ENCODE results near the gene PUS10.
"Not testable (repeated sequence)": the region's sequence is repeated elsewhere in the genome, so short reads cannot be mapped to it uniquely, and the experiment has no call there.

Gene PUS10

DNA sequence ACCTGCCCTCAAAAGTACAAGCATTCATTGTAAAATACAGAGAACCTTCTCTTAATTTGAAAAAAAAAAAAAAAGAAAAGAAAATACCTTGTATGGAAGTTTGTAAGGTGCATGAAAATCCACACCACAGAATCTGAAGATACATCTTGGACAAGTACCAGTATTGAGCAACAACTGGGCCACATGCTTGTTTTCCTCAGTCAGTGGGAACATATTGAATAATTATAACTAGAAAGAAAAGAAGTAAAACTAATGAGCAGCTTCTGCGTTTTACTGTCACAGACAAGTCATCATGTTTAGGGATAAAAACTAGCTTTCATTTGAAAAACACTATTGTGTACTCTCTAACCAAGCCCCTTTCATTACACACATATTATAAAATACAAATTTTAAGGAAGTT lies 6.4 kb downstream of the PUS10 start:
- DNase-seq, result no peak

DNA sequence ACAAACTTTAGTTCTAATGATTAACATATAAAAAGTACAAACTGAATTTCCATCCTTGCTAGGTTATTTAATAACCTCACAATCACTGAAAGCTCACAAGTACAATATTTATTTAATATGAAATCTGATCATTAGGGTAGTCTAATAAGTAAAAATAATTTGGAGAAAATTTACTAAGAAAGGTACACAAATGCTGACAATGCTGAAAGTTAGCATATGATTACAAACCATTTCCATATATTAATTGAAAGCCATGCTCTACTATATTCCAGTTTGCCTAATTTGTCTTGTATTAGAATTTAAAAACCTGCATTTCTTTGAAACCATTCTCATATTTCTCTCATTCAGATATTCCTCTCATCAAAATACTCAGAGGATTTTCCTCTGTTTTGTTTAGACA lies 8.7 kb downstream of the PUS10 start:
- DNase-seq, result no peak

DNA sequence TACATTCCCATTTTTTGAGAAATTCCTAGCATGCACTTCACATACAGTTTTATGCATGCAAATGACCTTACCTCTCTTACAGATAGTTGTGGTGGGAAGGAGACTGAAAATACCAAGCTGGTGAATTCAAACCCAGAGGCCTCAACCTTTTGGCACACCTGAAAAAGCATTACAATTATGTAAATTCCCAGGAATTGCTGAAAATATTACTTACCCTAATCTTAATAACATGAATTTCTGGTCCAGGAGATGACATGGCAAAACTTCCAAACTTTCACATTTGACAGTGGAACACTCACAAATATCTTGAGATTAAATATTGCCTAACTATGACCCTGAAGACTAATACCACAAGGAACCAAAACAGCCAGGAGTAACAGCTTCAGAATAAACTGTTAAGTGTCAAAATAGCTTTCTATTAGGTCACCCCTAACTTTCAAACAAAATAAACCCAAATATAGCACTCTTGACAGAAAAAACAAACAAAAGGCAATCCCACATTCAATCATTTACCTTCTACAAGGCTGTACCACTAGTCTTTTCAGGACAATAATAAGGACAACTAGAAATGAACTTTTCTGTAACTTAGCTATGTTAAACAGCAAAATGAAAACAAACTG lies 11.5 kb downstream of the PUS10 start:
- DNase-seq, result no peak

GRCh38 chr2:61005736-61006135 lies 12.3 kb downstream of the PUS10 start:
- DNase-seq, result no peak

GRCh38 chr2:60998628-60999545 lies 19.2 kb downstream of the PUS10 start:
- DNase-seq, result no peak

DNA sequence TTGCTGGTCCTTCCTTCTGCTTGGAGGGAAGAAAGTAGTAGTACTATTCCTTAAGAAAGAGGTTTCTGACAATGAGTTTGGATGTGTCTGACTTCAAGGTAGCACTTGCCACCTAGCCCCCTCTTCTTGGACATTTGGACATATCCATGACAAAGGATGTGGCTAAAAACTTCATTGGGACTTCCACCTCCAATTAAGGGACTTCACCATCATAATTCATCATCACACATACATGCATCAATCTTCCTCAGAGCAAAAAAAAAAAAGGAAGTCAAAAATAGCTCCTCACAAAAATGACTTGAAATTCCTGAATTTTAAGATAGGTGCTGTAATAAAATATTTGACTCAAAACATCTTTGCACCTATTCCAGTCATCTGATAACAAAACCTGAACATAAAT lies 23.9 kb downstream of the PUS10 start:
- DNase-seq, result no peak

GRCh38 chr2:60992985-60993392 lies 25.1 kb downstream of the PUS10 start:
- DNase-seq, result no peak

DNA sequence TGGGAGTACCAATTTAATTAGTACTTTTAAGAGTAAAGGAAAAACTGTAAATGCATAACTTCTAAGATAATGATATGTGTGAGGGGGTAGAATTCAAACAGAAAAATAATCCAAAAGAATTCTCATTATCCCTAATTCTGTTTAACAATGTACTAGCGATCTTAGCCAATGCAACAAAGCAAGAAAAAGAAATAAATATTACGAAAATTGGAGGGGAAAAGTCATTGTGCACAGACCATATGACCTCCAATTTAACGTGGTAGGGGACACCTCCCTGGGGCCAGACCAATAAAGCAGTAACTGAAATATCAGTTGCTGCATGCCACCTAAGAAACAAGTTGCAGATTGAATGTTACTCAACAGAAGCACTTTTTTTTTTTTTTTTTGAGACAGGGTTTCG lies 26.4 kb downstream of the PUS10 start:
- DNase-seq, result no peak

- no peak for DNase-seq
Measured at GRCh38 chr2:60989259-60989658, 28.8 kb downstream of the PUS10 start.

GRCh38 chr2:60987656-60988055 lies 30.4 kb downstream of the PUS10 start:
- DNase-seq, result not testable (repeated sequence)

GRCh38 chr2:60987041-60987440 lies 31.0 kb downstream of the PUS10 start:
- DNase-seq, result no peak

- DNase-seq, result no peak
Measured at GRCh38 chr2:60984720-60985119, 33.3 kb downstream of the PUS10 start.

GRCh38 chr2:60982066-60982465 lies 36.0 kb downstream of the PUS10 start:
- DNase-seq, result not testable (repeated sequence)

DNA sequence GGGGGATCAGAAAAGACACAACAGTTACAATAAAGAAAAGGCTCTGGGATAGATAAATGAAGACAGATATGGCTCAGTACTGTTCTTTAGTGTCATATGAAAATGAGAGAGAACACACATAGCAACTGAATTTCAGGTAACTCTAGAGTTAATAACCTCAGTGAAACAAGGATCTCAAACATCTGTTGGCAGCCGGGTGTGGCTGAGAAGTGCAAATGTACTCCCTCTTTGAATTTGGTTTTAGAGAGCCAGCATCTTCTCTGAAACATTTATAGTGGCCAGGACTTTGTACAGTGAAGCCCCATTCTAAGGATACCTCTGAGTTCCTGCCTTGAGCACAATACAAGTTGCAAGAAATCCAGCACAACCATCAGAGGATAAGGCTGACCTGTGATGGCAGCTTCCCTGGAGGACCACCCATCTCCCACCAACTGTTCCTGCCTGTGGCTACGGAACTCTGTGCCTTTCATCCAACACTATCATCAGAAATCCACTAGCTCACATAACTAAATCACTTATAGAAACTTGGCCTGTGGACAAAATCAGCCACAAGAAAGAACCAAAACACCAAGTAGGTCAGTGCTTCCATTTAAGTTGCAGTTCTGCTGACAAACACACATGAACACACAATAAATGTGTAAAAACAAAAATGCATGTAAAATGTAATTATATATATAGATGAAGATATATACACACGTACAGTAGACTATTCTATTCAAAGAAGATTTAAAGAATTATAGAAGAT lies 37.8 kb downstream of the PUS10 start:
- no peak for DNase-seq

DNA sequence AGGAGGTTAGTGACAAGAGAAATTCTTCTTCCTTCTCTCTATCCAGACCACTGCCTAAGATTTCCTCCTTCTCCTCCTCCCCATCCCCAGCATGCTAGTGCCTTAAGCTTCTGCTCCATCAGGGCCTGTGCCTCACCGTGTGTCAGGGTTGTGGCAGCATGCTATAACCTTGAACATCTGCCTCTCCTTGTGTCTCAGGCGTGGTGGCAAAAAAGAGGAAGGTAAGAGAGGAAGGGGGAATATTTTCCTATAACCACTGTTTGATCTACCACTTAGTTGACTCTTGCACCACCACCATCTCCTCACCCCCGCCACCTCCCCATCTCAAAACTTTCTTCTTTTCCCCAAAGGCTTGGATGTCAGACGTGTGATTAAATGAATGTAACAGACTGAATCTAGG lies 38.8 kb downstream of the PUS10 start:
- no peak for DNase-seq

- no peak for DNase-seq
Measured at GRCh38 chr2:60977562-60977895, 40.5 kb downstream of the PUS10 start.

GRCh38 chr2:60976875-60977561 lies 41.0 kb downstream of the PUS10 start:
- no peak for DNase-seq

GRCh38 chr2:60976256-60976850 lies 41.7 kb downstream of the PUS10 start:
- DNase-seq, result no peak

DNA sequence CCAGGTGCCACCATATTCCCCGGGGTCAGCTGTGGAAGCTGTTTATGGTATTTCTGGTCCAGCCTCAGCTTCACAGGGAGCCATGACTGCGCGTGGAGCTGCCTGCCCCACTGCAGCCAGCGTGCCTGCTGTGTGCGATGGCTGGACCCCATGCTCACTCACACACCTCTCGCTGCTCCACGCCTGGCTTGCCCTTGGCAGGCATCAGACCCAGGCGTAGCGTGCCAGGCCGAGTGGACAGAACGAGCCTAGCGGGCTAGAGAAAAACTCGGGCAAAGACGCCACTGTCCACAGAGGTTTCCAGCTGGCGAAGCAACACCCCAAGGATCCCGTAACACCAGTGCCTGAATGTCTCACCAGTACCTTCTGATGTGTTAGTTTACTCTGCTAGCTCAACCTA lies 43.4 kb downstream of the PUS10 start:
- no peak for DNase-seq

- no peak for DNase-seq
Measured at GRCh38 chr2:60973705-60974104, 44.4 kb downstream of the PUS10 start.

- DNase-seq, result no peak
Measured at GRCh38 chr2:60972889-60973656, 45.0 kb downstream of the PUS10 start.

Data from activated CD4-positive, alpha-beta T cell treated with anti-CD3 and anti-CD28 coated beads for 1 hour (primary cell).